Activated CD4-positive, alpha-beta T cell treated with anti-CD3 and anti-CD28 coated beads, Interleukin-2, Interleukin-6, amounts not matched to agents 100 ng/mL and 50 ng/mL, durations not matched to agents 16 hours and 8 hours (primary cell): Measurements from ENCODE around the gene HIPK2.
A peak's percentile ranks its signal among the peaks of the same experiment; 100 is the strongest.
"Not testable (repeated sequence)": the region's sequence is repeated elsewhere in the genome, so short reads cannot be mapped to it uniquely, and the experiment has no call there.

Experiments used
- DNase-seq: peaks from one replicate; pipeline ENCODE4 v3.0.0-alpha.2; 2020

The HIPK2 gene

DNA sequence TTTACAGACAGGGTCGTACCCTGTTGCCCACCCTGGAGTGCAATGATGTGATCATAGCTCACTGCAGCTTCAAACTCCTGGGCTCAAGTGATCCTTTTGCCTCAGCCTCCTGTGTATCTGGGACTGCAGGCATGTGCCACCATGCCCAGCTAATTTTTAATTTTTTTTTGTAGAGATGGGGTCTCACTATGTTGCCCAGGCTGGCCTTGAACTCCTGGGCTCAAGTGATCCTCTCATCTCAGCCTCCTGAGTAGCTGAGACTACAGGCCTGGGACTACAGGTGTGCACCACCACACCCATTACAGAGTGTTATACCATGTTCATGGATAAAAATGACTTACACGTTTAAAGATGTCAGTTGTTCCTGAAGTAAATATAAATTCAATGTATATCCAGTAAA, 166.2 kb downstream of the HIPK2 start:
- DNase-seq = not testable (repeated sequence)

DNA sequence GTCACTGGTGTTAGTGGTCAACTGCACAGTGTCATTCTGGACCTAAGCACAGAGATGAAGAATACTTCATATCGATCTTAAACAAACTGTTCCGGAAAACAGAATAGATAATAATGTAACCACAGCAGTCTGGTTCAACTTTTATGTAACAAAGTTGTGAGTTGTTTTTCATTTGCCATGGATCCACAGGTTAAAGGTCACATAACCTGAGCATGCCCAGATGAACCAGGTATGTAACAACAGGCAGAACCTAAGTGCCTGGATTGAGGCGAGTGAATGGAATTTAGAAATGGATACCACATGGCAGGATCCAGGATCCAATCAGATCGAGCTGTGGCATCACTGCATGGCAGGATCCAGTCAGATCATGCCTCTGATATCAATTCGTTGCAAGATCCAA, 167.2 kb downstream of the HIPK2 start:
- DNase-seq = no peak

DNA sequence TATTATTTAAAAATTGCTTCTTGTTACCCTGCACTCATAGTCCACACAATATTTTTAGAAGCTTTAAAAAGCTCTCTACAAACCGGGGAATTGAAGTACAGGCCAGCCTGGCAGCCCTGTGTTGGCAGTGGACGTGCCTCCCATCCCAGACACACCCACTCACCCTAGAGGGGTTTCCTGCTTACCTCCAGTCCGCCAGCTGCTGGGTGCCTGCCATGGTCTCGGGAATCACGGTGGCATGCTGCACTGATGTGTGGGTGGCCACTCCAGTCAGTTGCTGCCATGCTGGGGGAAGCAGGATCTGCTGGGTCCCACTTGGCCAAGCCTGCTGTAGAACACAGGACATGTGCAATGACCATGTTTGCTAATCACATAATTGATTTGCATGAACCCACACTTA, 173.9 kb downstream of the HIPK2 start:
- DNase-seq = no peak

- DNase-seq = no peak
Observed at GRCh38 chr7:139603282-139603681, 174.5 kb downstream of the HIPK2 start.

- peak; percentile 38 for DNase-seq
Observed at GRCh38 chr7:139602143-139602722, 175.6 kb downstream of the HIPK2 start.

DNA sequence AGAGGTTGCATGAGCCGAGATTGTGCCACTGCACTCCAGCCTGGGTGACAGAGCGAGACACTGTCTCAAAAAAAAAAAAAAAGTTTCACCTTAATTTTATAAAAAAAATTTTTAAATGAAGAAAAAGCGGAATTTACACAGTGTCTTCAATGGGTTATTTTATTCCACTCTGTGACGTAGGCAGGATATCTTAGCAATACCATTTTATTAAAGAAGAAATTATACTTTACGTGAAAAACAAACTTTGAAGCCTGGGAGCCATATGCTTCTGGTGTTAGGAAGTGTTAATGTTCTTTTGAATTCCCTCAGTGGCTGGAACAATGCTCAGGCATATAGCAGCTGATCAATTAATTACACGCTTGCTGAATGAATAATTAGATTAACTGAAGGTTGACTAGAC, 176.6 kb downstream of the HIPK2 start:
- no peak for DNase-seq

DNA sequence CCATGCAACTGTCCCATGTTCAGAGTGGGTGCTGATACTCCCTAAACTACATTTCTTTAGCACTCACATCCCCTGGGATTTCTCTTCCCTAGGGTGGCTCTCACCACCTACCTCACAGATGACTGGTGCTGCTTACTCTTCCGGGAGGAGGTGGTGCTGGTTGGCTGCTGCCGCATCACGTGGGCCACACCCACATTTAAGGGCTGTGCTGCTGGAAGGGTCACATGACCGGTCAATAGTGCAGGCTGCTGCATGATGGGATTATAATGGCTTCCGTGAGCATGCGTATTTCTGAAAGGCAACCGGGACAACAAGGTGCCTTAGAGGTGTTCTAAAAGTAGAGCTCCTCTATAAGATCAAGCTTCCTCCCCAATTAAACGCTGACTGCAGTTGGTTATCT, 177.5 kb downstream of the HIPK2 start:
- no peak for DNase-seq

- DNase-seq = no peak
Observed at GRCh38 chr7:139598642-139599041, 179.2 kb downstream of the HIPK2 start.

DNA sequence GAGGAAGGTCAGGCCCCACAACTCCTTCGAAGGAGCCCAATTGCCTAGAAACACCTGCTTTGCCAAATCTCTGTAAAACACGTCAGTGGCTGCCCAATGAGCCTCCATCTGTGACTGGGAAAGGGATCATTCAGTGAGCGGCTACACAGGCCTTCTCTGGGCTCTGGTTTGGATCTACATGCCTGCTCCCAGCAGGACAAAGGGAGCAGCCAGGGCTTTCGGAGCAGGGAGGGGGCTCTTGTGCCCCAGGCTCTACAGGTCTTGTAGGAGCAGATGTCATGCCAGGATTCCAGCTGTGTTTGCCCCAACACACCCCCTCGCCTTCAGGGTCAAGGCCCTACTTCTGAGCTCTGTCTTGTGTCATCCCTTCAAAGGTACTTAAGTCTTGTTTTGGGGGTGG, 180.8 kb downstream of the HIPK2 start:
- DNase-seq = no peak

- no peak for DNase-seq
Observed at GRCh38 chr7:139596626-139597025, 181.2 kb downstream of the HIPK2 start.

GRCh38 chr7:139595806-139596205, 182.0 kb downstream of the HIPK2 start:
- DNase-seq = no peak

GRCh38 chr7:139594911-139595476, 182.8 kb downstream of the HIPK2 start:
- DNase-seq = no peak

DNA sequence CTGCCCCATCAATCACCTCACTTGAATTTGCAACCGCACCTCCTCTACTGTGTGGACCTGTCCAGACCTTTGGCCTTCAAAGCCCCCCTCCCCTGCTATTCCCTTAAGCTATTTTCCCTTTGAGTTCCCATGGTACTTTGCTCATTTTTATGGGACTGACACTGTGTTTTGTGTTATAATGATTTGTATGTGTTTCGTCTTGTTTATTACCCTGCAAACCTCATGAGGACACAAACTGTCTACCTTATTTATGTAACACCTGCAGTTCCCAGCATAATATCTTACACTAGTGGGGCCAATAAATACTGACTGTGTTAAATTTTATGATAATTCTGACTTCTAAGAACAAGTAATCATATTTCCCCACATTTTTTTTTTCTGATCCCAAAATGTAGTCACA, 183.7 kb downstream of the HIPK2 start:
- no peak for DNase-seq

DNA sequence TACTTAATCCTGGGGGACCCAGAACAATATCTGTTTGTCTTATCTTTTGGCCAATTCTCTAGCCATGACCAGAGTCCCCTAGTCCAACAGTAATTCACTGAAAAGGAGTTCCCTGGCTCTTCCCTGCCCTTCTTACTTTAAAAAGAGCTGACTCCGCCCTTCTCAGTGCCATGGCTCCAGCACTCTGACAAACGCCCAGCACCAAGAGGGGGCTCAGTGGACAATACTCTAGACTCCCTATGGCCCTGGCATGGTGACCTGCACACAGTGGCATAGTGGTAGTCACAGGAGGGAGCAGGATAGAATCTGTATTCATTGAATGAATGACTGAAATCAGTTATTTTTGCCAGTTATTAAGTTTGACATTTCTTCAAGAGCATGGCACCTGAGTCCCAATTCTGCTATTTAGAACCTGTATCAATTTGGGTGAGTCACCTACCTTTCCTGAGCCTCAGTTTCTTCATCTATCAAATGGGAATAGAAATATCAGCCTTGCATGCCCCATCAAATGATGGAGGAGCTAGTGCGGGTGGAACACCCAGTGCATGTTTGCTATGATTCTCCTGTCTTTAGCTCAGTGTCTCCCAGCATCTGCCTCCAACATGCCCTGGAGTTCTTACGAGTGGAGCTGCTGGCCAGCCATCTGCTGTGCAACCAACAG, 184.9 kb downstream of the HIPK2 start:
- no peak for DNase-seq

- no peak for DNase-seq
Observed at GRCh38 chr7:139591550-139592195, 186.1 kb downstream of the HIPK2 start.

- no peak for DNase-seq
Observed at GRCh38 chr7:139589474-139589873, 188.3 kb downstream of the HIPK2 start.

- no peak for DNase-seq
Observed at GRCh38 chr7:139588632-139589031, 189.2 kb downstream of the HIPK2 start.

GRCh38 chr7:139587535-139587934, 190.3 kb downstream of the HIPK2 start:
- DNase-seq = no peak

DNA sequence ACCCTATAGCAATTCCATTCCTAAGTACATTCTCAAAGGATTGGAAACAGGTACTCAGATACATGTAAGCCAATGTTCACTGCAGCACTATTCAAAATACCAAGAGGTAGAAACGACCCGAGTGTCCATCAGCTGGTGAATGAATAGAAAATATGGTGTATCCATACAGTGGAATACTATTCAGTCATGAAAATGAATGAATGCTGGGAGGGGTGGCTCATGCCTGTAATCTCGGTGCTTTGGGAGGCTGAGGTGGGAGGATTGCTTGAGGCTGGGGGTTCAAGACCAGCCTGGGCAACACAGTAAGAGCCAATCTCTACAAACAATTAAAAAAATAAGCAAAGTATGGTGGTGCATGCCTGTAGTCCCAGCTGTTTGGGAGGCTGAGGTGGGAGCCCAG, 191.5 kb downstream of the HIPK2 start:
- DNase-seq = no peak

DNA sequence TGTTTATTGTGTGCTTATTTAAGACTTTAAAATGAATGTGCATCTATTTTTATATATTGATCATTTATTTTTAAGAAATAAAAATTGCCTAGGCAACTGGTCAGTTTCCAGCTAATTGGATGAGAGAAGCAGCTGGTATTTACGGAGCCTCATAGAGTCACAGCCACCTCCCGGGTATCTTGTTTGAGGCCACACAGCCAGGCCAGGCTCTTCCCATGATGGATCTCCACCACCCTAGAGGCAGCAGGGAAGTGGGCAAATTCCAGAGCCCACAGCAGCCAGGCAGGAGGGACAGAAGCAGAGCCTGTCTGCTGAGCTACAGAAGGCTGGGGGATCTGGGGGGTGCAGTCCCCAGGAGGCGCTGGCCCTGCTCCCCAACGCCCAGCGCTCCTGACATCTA, 192.8 kb downstream of the HIPK2 start:
- no peak for DNase-seq

DNA sequence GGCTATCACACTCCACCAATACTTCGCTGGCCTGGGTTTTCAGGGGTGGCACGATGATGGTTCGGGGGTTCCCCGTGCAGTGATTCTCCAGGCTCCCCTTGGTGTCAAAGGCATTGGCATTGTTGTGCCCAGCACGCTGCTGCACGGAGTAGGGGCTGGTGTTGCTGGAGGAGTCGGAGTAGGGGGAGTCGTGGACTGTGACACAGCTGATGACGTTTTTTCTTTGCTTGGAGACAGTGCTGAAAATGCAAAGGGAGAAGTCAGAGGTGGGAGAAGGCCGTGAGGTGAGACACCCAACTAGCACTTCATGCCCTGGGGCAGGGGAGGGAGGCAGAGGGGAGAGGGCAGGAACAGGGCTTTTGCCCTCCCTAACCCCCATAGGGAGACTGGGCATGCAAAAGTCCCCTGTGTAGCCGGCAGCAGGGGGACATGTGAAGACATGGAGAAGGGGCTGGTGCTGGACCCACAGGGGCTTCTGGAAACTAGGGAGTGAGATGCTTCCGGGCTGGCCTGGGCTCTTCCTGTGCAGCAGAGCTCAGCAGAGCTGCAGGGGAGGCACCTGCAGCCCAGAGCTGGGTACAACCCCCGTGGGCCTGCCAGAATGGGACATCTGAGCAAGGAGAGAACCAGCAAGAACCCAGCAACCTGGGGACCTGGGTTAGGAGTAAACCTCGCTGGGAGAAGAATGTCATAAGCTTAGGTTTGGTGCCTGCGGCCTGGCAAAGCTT, 193.8 kb downstream of the HIPK2 start:
- DNase-seq = no peak

GRCh38 chr7:139582671-139583155, 195.1 kb downstream of the HIPK2 start:
- DNase-seq = no peak

DNA sequence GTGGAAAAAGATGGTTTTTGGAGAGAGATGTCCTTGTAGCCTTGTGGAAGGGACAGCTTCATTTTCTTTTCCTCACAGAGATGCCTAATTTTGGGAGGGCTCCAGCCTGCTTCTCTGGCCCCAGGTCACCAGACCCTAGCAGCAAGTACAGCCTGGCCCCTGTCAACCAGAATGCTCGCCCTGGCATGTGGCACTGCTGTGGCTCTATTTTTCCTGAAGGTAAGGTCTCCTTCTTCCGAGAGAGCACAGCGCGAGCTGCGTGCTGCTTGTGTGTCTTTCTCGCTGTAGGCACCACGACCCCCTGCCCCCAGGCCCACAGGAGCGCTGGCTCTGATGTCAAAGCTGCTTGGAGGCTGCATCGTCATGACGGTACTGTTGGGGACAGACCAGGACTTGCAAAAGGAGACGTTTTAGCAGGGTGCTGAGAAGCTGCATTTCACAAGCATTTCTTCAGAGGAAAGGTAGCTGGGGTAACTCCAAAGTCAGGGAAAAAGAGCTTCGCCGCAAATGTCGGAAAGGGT, 195.6 kb downstream of the HIPK2 start:
- DNase-seq = no peak
